ENCODE results near the gene NUP58. TPM values are rescaled to one million over a fixed set of nuclear protein-coding genes. Genes with fewer than 3 reads are reported as not detected.

The NUP58 gene
- total RNA-seq, 1 experiment from 2014 or later: 101 TPM

- no peaks in the 10 kb centered on the region for H3K9me3 ChIP-seq (ENCODE audit: low read depth, low read length, poor library complexity, severe bottlenecking)
- ChIA-PET POLR2A (ENCODE audit: low non-redundant PET) (no interaction called here), CTCF (no interaction called here)
- no peaks in the 10 kb centered on the region for H3K27me3 ChIP-seq (replicated peaks; ENCODE audit: insufficient read depth, low read depth, low read length, poor library complexity)
- no peak overlapping the region for H3K27ac ChIP-seq (ENCODE audit: low read depth, low read length, poor library complexity, severe bottlenecking)
- no TSS peak for BruUV-seq (replicated peaks)
- TF ChIP-seq CTCF (conservative IDR thresholded peaks at IDR 0.05; ENCODE audit: low read depth, low read length) (peak; percentile 63), EZH2 (IDR thresholded peaks at IDR 0.05; ENCODE audit: borderline replicate concordance, low read depth, low read length, poor library complexity, severe bottlenecking) (no peak)
- DNase-seq (ENCODE audit: low spot score): peak; percentile 54
- intact Hi-C loops (cut with micrococcal nuclease; ENCODE audit: unreplicated experiment): no loop called here
- no peak overlapping the region for H3K4me3 ChIP-seq (ENCODE audit: low read depth, low read length, poor library complexity, severe bottlenecking)
- H3K4me1 ChIP-seq (ENCODE audit: insufficient read depth, low read length, poor library complexity, severe bottlenecking): no peaks in the 10 kb centered on the region
- H3K36me3 ChIP-seq (ENCODE audit: insufficient read depth, low read length, poor library complexity, severe bottlenecking): peaks cover 45% of the 10 kb centered on the region
Observed at GRCh38 chr13:25267715-25268114, 33.7 kb upstream of the NUP58 start.

DNA sequence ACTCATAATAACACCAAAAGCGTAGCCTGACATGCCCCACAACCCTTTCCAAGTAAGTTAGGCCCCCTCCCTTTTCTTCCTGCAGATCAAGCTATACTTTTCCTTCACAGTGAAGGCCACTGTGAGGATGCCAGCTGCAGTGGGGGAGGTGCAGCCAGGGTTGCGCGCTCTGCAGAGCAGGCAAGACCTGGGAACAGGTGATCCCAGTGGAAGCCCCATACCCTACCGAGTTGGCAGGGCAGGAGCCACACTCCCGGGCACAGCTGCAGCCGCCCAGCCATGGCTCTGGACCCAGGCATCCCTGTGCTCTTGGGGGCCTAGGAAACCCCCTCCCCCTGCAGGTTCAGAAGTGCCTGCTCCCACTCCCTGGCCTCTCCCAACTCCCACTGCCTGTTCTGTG lies 32.9 kb upstream of the NUP58 start:
- Histone ChIP-seq H3K36me3 (ENCODE audit: insufficient read depth, low read length, poor library complexity, severe bottlenecking) (peaks cover 44% of the 10 kb centered on the region), H3K9me3 (ENCODE audit: low read depth, low read length, poor library complexity, severe bottlenecking) (no peaks in the 10 kb centered on the region), H3K4me3 (ENCODE audit: low read depth, low read length, poor library complexity, severe bottlenecking) (no peak overlapping the region), H3K27me3 (replicated peaks; ENCODE audit: insufficient read depth, low read depth, low read length, poor library complexity) (no peaks in the 10 kb centered on the region), H3K27ac (ENCODE audit: low read depth, low read length, poor library complexity, severe bottlenecking) (no peak overlapping the region), H3K4me1 (ENCODE audit: insufficient read depth, low read length, poor library complexity, severe bottlenecking) (no peaks in the 10 kb centered on the region)
- TF ChIP-seq CTCF (conservative IDR thresholded peaks at IDR 0.05; ENCODE audit: low read depth, low read length) (no peak), EZH2 (IDR thresholded peaks at IDR 0.05; ENCODE audit: borderline replicate concordance, low read depth, low read length, poor library complexity, severe bottlenecking) (no peak)
- BruUV-seq (replicated peaks): no TSS peak
- ChIA-PET CTCF (no interaction called here), POLR2A (ENCODE audit: low non-redundant PET) (no interaction called here)
- intact Hi-C loops (cut with micrococcal nuclease; ENCODE audit: unreplicated experiment): no loop called here
- no peak for DNase-seq (ENCODE audit: low spot score)

DNA sequence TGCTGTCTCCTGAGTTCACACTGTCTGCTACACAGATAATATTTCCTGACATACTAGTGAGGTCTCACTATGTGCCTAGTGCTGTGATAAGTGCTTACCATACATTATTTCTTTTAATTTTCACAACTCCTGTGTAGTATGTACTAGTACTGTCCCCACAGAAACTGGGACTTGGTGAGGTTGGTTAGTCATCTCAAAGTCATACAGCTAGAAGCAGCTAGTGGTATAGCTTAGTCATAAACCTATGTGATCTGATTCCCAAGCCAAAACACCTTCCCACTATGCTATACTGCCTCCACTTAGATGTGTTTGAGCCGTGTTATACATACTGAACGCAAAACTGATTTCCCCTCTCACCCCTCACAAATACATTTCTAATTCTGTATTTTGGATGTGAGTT lies 24.7 kb upstream of the NUP58 start:
- Histone ChIP-seq H3K4me1 (ENCODE audit: insufficient read depth, low read length, poor library complexity, severe bottlenecking) (peaks cover 28% of the 10 kb centered on the region), H3K27me3 (replicated peaks; ENCODE audit: insufficient read depth, low read depth, low read length, poor library complexity) (no peaks in the 10 kb centered on the region), H3K36me3 (ENCODE audit: insufficient read depth, low read length, poor library complexity, severe bottlenecking) (peaks cover 21% of the 10 kb centered on the region), H3K27ac (ENCODE audit: low read depth, low read length, poor library complexity, severe bottlenecking) (no peak overlapping the region), H3K4me3 (ENCODE audit: low read depth, low read length, poor library complexity, severe bottlenecking) (no peak overlapping the region), H3K9me3 (ENCODE audit: low read depth, low read length, poor library complexity, severe bottlenecking) (no peaks in the 10 kb centered on the region)
- POLR2A ChIA-PET (ENCODE audit: low non-redundant PET): no interaction called here
- intact Hi-C loops (cut with micrococcal nuclease; ENCODE audit: unreplicated experiment): no loop called here
- no peak for DNase-seq (ENCODE audit: low spot score)
- no TSS peak for BruUV-seq (replicated peaks)
- TF ChIP-seq EZH2 (IDR thresholded peaks at IDR 0.05; ENCODE audit: borderline replicate concordance, low read depth, low read length, poor library complexity, severe bottlenecking) (no peak), CTCF (conservative IDR thresholded peaks at IDR 0.05; ENCODE audit: low read depth, low read length) (no peak)
- CTCF ChIA-PET: no interaction called here
